HG02943 (cell line): ENCODE measurements around the gene PHKG1.
A peak's percentile ranks its signal among the peaks of the same experiment; 100 is the strongest.
"Not testable (repeated sequence)": the region's sequence is repeated elsewhere in the genome, so short reads cannot be mapped to it uniquely, and the experiment has no call there.

ENCODE experiments used
- ATAC-seq: cut with Tn5 transposase; IDR thresholded peaks from one replicate; pipeline ENCODE4 v1.9.1; 2021; ENCODE audit warnings: mild to moderate bottlenecking, low read depth, moderate library complexity; ENCODE audit not compliant: unreplicated experiment

Gene PHKG1

GRCh38 chr7:56086761-56087160, 6.0 kb downstream of the PHKG1 start:
- no peak for ATAC-seq

DNA sequence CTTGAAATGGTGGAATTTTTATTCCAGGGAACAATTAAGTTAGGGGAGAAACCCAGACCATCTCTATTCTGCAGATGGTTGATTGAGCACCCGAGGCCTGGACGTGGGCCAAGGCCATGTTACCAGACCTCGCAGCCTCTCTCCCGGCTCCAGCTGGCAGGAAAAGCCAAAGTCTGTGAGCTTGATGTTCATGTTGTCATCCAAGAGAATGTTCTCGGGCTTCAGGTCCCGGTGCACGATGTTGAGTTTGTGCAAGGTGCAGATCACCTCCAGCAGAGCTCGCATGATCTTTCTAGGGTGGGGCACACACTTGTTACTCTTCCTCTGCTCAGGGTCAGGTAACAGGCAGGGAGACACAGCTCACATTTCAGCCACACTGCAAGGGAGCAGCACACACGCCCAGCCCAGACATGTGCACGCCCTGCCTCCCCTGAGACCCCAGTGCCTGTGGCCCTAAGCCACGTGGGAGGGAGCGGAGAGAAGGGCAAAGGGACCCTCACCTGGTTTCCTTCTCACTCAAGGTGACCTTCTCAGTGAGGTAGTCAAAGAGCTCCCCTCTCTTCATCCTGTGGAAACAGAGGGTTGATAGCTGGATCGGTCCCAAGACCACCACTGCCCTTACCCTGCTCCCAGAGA, 9.5 kb downstream of the PHKG1 start:
- no peak for ATAC-seq

GRCh38 chr7:56081626-56082340, 11.0 kb downstream of the PHKG1 start:
- ATAC-seq: no peak

DNA sequence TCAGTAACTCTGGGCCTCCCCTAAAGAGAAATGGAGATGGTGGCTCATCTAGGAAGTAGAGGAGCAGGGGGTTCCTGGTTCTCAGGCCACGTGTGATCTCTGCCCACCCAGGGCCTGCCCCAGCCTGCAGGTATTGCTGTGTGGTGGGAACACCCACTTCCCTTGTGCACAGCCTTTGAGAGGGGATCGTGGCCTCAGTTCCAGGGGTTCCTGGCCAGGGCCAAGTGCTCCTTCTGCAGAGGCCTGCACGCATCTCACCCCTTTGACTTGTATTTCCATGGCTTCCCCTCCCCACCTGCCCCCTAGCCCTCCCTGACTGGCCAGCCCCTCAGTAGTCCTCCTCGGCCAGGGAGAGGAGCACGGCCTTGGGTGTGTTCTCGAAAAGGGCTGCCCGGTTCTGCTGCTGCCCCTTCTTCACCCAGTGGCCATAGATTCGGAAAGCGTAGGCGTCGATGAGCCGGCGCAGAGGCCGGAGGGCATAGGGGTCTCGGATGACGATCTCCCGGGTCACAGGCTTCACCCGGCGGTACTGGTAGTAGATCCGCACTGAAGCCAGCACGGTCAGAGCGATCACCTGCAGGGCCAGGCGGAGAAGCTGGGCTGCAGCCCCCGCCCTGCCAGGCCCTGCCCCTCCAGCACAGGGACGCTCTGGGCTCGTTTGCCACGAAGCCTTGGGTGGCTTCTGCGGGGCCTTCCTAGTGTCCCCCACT, 11.9 kb downstream of the PHKG1 start:
- not testable (repeated sequence) for ATAC-seq

GRCh38 chr7:56079450-56080185, 13.1 kb downstream of the PHKG1 start:
- ATAC-seq: no peak

DNA sequence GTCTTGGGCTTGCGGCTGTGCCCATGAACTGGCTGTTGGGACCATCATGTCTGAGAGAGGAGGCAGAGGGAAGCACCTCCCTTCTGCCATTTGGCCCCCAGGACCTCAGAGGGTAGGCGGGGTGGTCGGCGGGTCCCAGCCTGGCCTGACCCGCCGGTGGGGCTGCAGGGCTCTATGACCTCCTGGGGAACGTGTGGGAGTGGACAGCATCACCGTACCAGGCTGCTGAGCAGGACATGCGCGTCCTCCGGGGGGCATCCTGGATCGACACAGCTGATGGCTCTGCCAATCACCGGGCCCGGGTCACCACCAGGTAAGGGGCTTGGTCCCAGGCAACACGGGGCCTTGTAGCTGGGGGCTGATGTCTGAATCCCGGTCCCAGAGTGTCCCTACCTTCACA, 14.6 kb downstream of the PHKG1 start:
- ATAC-seq: no peak

- no peak for ATAC-seq
Observed at GRCh38 chr7:56077681-56078080, 15.1 kb downstream of the PHKG1 start.

DNA sequence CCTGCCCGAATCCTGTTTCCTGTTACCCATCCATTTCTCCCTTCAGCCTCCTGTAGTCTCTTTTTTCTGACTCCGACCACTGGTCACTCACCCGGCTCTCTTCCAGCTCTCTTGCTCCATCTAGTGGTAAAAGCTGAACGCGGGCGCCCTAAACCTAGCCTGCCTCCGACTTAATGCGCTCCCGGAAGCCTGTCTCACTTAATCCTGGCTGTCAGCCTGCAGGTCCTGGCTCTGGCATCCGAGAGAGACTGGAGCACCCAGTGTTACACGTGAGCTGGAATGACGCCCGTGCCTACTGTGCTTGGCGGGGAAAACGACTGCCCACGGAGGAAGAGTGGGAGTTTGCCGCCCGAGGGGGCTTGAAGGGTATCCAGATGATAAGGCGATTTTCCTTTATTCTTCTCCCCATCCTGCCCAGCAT, 18.4 kb downstream of the PHKG1 start:
- peak; percentile 94 for ATAC-seq

- not testable (repeated sequence) for ATAC-seq
Observed at GRCh38 chr7:56066376-56066775, 26.4 kb downstream of the PHKG1 start.

- ATAC-seq: peak; percentile 86
Observed at GRCh38 chr7:56063882-56064625, 28.7 kb downstream of the PHKG1 start, which contains the start of gene SUMF2. Gene SUMF2, plus strand, starts transcription at chr7:56064286. Its CDS starts 26 bp downstream, at chr7:56064312.

DNA sequence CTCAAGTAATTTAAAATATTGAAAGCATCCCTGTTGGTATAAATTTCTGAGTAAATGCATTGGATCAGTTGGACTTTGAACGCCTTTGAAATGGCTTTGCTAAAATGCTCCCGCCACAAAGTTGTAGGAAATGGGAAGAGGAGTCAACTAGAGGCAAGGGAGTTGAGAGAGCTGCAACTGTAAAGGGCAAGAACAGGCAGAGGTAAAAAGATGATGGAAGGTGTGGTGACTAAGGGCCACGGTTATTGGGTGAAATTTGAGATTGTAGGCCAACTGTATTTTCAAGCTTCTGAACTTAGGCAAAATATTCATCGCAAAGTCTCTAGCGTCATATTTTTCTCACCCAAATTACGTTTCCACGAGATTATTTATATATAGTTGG, 29.3 kb downstream of the PHKG1 start:
- no peak for ATAC-seq

- no peak for ATAC-seq
Observed at GRCh38 chr7:56062382-56062781, 30.4 kb downstream of the PHKG1 start.

DNA sequence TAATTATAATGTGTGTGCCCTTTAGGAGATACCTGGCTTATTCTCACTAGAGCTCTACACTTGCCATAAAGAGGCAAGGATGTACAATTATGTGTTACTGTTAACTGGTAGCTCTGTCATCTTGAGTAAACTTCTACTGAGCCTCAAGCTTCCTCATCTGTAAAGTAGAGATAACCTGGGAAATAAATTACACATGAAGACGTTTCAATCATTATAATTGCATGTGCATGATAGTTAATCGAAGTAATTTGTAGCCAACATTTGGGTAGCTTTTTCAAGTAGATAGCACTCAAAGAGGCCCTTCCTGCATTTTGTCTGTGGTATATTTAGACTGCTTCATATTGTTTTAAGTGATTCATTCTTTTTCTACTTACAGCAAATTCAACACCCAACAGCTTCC, 38.8 kb downstream of the PHKG1 start:
- no peak for ATAC-seq

- no peak for ATAC-seq
Observed at GRCh38 chr7:56053379-56053778, 39.4 kb downstream of the PHKG1 start.

DNA sequence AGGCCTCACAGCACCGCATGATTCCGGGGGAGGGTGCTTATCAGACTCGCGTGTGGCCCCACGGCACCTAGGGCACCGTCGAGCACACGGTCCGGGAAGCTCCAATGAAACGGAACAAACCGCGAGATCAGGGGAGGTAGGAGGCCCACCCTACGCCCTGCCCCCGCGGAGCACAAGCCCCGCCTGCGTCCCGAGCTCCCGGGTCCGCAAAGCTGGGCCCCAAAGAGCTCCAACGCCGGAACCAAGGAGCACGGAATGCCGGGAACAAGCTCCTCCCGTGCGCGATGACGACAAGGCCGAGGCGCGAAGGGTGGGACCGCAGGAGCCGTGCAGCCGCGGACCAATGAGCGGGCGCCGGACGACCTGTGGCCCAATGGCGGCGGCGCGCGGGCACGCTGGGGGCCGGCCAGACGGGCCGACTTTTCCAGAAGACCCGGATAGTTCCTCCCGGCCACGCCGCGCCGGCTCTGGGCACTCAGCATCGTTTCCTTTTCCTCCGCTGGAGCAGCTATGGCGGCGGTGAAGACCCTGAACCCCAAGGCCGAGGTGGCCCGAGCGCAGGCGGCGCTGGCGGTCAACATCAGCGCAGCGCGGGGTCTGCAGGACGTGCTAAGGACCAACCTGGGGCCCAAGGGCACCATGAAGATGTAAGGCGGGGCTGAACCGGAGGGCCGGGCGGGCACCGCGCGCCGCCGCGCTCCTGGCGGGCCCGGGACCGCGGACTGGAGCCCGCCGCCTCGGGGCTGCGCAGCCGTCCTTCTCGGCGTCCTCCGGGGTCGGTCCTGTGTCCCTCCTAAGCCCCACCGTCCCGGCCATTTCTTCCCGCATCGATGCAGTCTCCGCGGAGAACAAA, 41.2 kb downstream of the PHKG1 start, which contains the start of the genes CCT6A and PSPH:
TSS of gene CCT6A (plus strand) at position 427 of the 853 bp plus-strand sequence. CDS start at position 511, 84 bp downstream.
TSS of gene PSPH (minus strand) at position 106 of the 853 bp plus-strand sequence. CDS start 30,232 bp downstream, outside the sequence.
- peak; percentile 95 for ATAC-seq

DNA sequence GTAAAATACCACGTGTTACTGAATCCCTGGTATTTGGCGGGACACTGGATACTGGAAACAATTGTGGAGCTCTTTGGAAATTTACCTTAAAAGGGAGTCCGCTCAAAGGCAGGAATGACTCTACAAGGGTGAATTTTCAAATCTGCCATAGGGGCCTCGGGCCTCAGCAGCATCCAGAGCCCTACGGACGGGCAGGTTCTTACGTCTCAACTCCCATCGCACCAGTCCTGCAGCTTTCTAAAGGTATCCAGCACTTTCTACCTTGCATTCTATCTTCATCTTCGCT, 41.8 kb downstream of the PHKG1 start:
- no peak for ATAC-seq

DNA sequence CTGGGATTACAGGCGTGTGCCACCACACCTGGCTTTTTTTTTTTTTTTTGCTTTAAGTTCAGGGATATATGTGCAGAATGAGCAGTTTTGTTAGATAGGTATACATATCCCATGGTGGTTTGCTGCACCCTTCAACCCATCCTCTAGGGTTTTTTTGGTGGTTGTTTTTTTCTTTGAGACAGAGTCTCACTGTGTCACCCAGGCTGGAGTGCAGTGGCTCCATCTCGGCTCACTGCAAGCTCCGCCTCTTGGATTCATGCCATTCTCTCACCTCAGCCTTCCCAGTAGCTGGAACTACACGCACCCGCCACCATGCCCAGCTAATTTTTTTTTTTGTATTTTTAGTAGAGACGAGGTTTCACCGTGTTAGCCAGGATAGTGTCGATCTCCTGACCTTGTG, 44.0 kb downstream of the PHKG1 start:
- ATAC-seq: not testable (repeated sequence)

DNA sequence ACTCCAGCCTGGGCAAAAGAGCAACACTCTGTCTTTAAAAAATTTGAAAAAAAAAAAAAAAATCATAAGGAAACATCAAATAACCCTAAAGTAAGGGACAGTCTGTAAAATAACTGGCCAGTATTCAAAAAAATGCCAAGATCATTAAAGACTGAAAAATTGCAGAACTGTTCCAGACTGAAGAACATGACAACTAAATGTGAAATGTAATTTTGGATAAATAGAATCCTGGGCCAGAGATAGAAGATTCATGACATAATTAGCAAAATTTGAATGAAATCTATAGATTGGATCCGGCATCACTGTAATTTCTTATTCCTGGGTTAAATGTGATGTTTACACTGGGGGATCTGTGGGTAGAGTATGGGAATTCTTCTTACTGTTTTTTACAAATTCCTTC, 44.5 kb downstream of the PHKG1 start:
- ATAC-seq: no peak

GRCh38 chr7:56047446-56048116, 45.2 kb downstream of the PHKG1 start:
- ATAC-seq: not testable (repeated sequence)
